ENCODE data around the gene TANGO6. TPM values are rescaled to one million over a fixed set of nuclear protein-coding genes. Genes with fewer than 3 reads are reported as not detected.

TANGO6 gene
- total and polyA plus RNA-seq, 12 donors, result 1.9 to 17.9 (median 10.9) TPM

- DNase-seq, result no peak
- Histone ChIP-seq H3K36me3 (replicated peaks in 1 of 2) (no peaks in the 10 kb centered on the region), H3K27me3 (no peaks in the 10 kb centered on the region), H3K9me3 (replicated peaks in 1 of 3) (no peaks in the 10 kb centered on the region), H3K4me1 (replicated peaks in 1 of 2) (peaks cover 4 to 10% of the 10 kb centered on the region in 2 donors), H3K4me3 (no peak overlapping the region), H3K27ac (no peak overlapping the region)
- intact Hi-C loops (cut with DNase I), result no loop called here
- no peak for TF ChIP-seq POLR2A (IDR thresholded peaks at IDR 0.05)
- TF ChIP-seq CTCF (IDR thresholded peaks at IDR 0.05), result no peak
Measured at GRCh38 chr16:68991075-68991474, 147.7 kb downstream of the TANGO6 start.

GRCh38 chr16:68992521-68992920 lies 149.2 kb downstream of the TANGO6 start:
- peaks cover 4 to 11% of the 10 kb centered on the region in 2 donors for H3K4me1 ChIP-seq (replicated peaks in 1 of 2)
- no peak for TF ChIP-seq CTCF (IDR thresholded peaks at IDR 0.05)
- no peak for TF ChIP-seq POLR2A (IDR thresholded peaks at IDR 0.05)
- H3K36me3 ChIP-seq (replicated peaks in 1 of 2), result no peaks in the 10 kb centered on the region
- H3K9me3 ChIP-seq (replicated peaks in 1 of 3), result no peaks in the 10 kb centered on the region
- H3K4me3 ChIP-seq, result no peak overlapping the region
- DNase-seq, result no peak
- no peaks in the 10 kb centered on the region for H3K27me3 ChIP-seq
- peak overlapping the region in 1 of 5 donors; percentile 3 for H3K27ac ChIP-seq
- WGBS, 4 donors, result 54 to 59% (median 58%) methylated on average over 5 of the region's 5 CpGs
- intact Hi-C loops (cut with DNase I), result no loop called here

- DNase-seq, result no peak
- intact Hi-C loops (cut with DNase I), result no loop called here
- no peaks in the 10 kb centered on the region for H3K36me3 ChIP-seq (replicated peaks in 1 of 2)
- no peaks in the 10 kb centered on the region for H3K27me3 ChIP-seq
- H3K27ac ChIP-seq, result no peak overlapping the region
- peaks cover 4 to 11% of the 10 kb centered on the region in 2 donors for H3K4me1 ChIP-seq (replicated peaks in 1 of 2)
- H3K4me3 ChIP-seq, result no peak overlapping the region
- WGBS, 4 donors, result 90 to 94% (median 92%) methylated on average over 3 of the region's 3 CpGs
- TF ChIP-seq CTCF (IDR thresholded peaks at IDR 0.05), result no peak
- no peak for TF ChIP-seq POLR2A (IDR thresholded peaks at IDR 0.05)
- H3K9me3 ChIP-seq (replicated peaks in 1 of 3), result no peaks in the 10 kb centered on the region
Measured at GRCh38 chr16:68993456-68993855, 150.1 kb downstream of the TANGO6 start.

- 58 to 89% (median 87%) methylated on average over 1 of the region's 1 CpG for WGBS, 4 donors
- Histone ChIP-seq H3K27me3 (no peaks in the 10 kb centered on the region), H3K9me3 (replicated peaks in 1 of 3) (no peaks in the 10 kb centered on the region), H3K4me1 (replicated peaks in 1 of 2) (peaks cover 4 to 11% of the 10 kb centered on the region in 2 donors), H3K27ac (no peak overlapping the region), H3K36me3 (replicated peaks in 1 of 2) (no peaks in the 10 kb centered on the region), H3K4me3 (no peak overlapping the region)
- no peak for DNase-seq
- intact Hi-C loops (cut with DNase I), result no loop called here
- TF ChIP-seq POLR2A (IDR thresholded peaks at IDR 0.05) (no peak), CTCF (IDR thresholded peaks at IDR 0.05) (no peak)
Measured at GRCh38 chr16:68993885-68994284, 150.6 kb downstream of the TANGO6 start.

Measured in adrenal gland (tissue), 12 donors.